HCT116 (cell line): Measurements from ENCODE around the gene LYST. TPM values are rescaled to one million over a fixed set of nuclear protein-coding genes. Genes with fewer than 3 reads are reported as not detected.

Experiments used
- ATAC-seq: fragments of 200-7000 bp; cut with Tn5 transposase; 2 replicates; pipeline ENCODE4 v1.9.1; 2020; ENCODE audit warnings: mild to moderate bottlenecking, moderate library complexity
- BruUV-seq: library from RNA; stranded (reverse); fragments of 400-500 nt; replicated peaks from 2 replicates; lab custom pipeline; 2021; lab: Mats Ljungman, UMichigan
- CTCF ChIA-PET: fragments of 300-600 bp; sonication (Branson Sonifier 250); formaldehyde crosslinking; loops from one replicate; lab custom pipeline; 2021; ENCODE audit warnings: antibody characterized with exemption; lab: Charles Lee
- POLR2A ChIA-PET: fragments of 300-600, 350-600 bp; sonication (Branson Sonifier 250); formaldehyde crosslinking; loops from one replicate; lab custom pipeline; 2021; ENCODE audit warnings: antibody characterized with exemption; lab: Charles Lee
- RAD21 ChIA-PET, 2 experiments: fragments of 300-600 bp; sonication (Branson Sonifier 250); formaldehyde crosslinking; loops; one replicate each; lab custom pipeline; 2023; ENCODE audit warnings: low total read pairs in 2 of 2; ENCODE audit not compliant: uncharacterized antibody in 2 of 2, unreplicated experiment in 2 of 2, low non-redundant PET in 1 of 2; lab: Charles Lee
- DNase-seq: peaks from one replicate; pipeline ENCODE4 v3.0.0-alpha.2; 2010; ENCODE audit warnings: low read depth, low spot score
- H2AFZ ChIP-seq: fragments of 200-600 bp; shearing (Covaris generic), sonication (generic); 2 replicates; pipeline ENCODE4 v1.6.1; 2017; ENCODE audit warnings: low read depth, mixed run types, mixed read lengths, antibody characterized with exemption, low read length; ENCODE audit not compliant: poor library complexity, severe bottlenecking
- H3K27ac ChIP-seq: 2 replicates; pipeline ENCODE4 v1.5.1; 2012; ENCODE audit warnings: low read depth, low read length
- H3K27me3 ChIP-seq: fragments of 200-600 bp; sonication (generic); 2 replicates; pipeline ENCODE4 v1.6.1; 2016; ENCODE audit warnings: mixed run types, low read length, mixed read lengths; ENCODE audit not compliant: insufficient read depth
- H3K36me3 ChIP-seq, 2 experiments: fragments of 200-500 bp in 1 of 2; fragments of 200-600 bp in 1 of 2; sonication (Bioruptor generic) in 1 of 2; sonication (generic) in 1 of 2; 2 replicates each; pipeline versions ENCODE4 v1.5.1 to v1.6.1; 2014 to 2016; ENCODE audit warnings: low read length in 2 of 2, inconsistent platforms in 1 of 2, mixed read lengths in 1 of 2, mixed run types in 1 of 2; ENCODE audit not compliant: insufficient read depth in 2 of 2, control insufficient read depth in 1 of 2
- H3K4me1 ChIP-seq, 2 experiments: fragments of 200-600 bp in 1 of 2; sonication (generic) in 1 of 2; 2 replicates each; pipeline versions ENCODE4 v1.5.1 to v1.6.1; 2012 to 2017; ENCODE audit warnings: low read length in 2 of 2, inconsistent platforms in 1 of 2, mild to moderate bottlenecking in 1 of 2, mixed read lengths in 1 of 2, mixed run types in 1 of 2, moderate library complexity in 1 of 2; ENCODE audit not compliant: insufficient read depth in 2 of 2, control insufficient read depth in 1 of 2
- H3K4me2 ChIP-seq: fragments of 200-600 bp; sonication (generic); 2 replicates; pipeline ENCODE4 v1.6.1; 2017; ENCODE audit warnings: mixed run types, low read length, mixed read lengths
- H3K4me3 ChIP-seq, 2 experiments: fragments of 200-600 bp in 1 of 2; sonication (generic) in 1 of 2; replicated peaks in 1 of 2; 2 replicates each; pipeline ENCODE4 v1.5.1; 2011 to 2016; ENCODE audit warnings: low read length in 2 of 2, control low read depth in 1 of 2, low read depth in 1 of 2, mild to moderate bottlenecking in 1 of 2, mixed read lengths in 1 of 2, mixed run types in 1 of 2
- H3K79me2 ChIP-seq: fragments of 200-600 bp; sonication (generic); 2 replicates; pipeline ENCODE4 v1.6.1; 2017; ENCODE audit warnings: mild to moderate bottlenecking, mixed run types, low read length, moderate library complexity, mixed read lengths; ENCODE audit not compliant: insufficient read depth
- H3K9ac ChIP-seq: fragments of 200-600 bp; sonication (generic); 2 replicates; pipeline ENCODE4 v1.6.1; 2016; ENCODE audit warnings: low read length, mixed read lengths
- H3K9me2 ChIP-seq: fragments of 200-600 bp; sonication (generic), shearing (Covaris generic); 2 replicates; pipeline ENCODE4 v1.6.1; 2017; ENCODE audit warnings: mixed run types, mild to moderate bottlenecking, moderate library complexity; ENCODE audit not compliant: insufficient read depth
- H3K9me3 ChIP-seq, 2 experiments: fragments of 200-500 bp in 1 of 2; fragments of 200-600 bp in 1 of 2; sonication (Bioruptor generic) in 1 of 2; sonication (generic) in 1 of 2; 2 replicates each; pipeline ENCODE4 v1.6.1; 2014 to 2017; ENCODE audit warnings: low read length in 2 of 2, mixed read lengths in 2 of 2, inconsistent platforms in 1 of 2, low read depth in 1 of 2, mild to moderate bottlenecking in 1 of 2, mixed run types in 1 of 2, moderate library complexity in 1 of 2; ENCODE audit not compliant: control insufficient read depth in 1 of 2, insufficient read depth in 1 of 2
- H4K20me1 ChIP-seq: fragments of 200-600 bp; sonication (generic), shearing (Covaris generic); 2 replicates; pipeline ENCODE4 v1.6.1; 2017; ENCODE audit warnings: mixed run types, mild to moderate bottlenecking, moderate library complexity; ENCODE audit not compliant: insufficient read depth
- ATF3 ChIP-seq: IDR thresholded peaks from 2 replicates; pipeline ENCODE4 v1.6.1; 2012
- CBX3 ChIP-seq: IDR thresholded peaks from 2 replicates; pipeline ENCODE4 v1.6.1; 2012; ENCODE audit warnings: low read depth
- CTCF ChIP-seq, 3 experiments: fragments of 200-600 bp in 1 of 3; sonication (generic) in 1 of 3; IDR thresholded peaks in 2 of 3; conservative IDR thresholded peaks in 1 of 3; 2 replicates each; pipeline ENCODE4 v1.5.1; 2012 to 2017; ENCODE audit warnings: low read depth in 2 of 3, low read length in 2 of 3, antibody characterized with exemption in 1 of 3, borderline replicate concordance in 1 of 3, control low read depth in 1 of 3, mild to moderate bottlenecking in 1 of 3, mixed read lengths in 1 of 3, mixed run types in 1 of 3, moderate library complexity in 1 of 3; ENCODE audit not compliant: insufficient read depth in 1 of 3
- EGR1 ChIP-seq: IDR thresholded peaks from 2 replicates; pipeline ENCODE4 v1.6.1; 2012; ENCODE audit warnings: low read depth
- ELF1 ChIP-seq: IDR thresholded peaks from 2 replicates; pipeline ENCODE4 v1.6.1; 2012; ENCODE audit warnings: low read depth, borderline replicate concordance
- EZH2 ChIP-seq: fragments of 200-600 bp; sonication (generic); IDR thresholded peaks from 2 replicates; pipeline ENCODE4 v1.6.1; 2017; ENCODE audit warnings: antibody characterized with exemption, mixed run types
- EZH2phosphoT487 ChIP-seq: fragments of 200-600 bp; IDR thresholded peaks from 2 replicates; pipeline ENCODE4 v1.6.1; 2018; ENCODE audit warnings: antibody characterized with exemption, borderline replicate concordance
- FOSL1 ChIP-seq: IDR thresholded peaks from 2 replicates; pipeline ENCODE4 v1.6.1; 2012; ENCODE audit warnings: low read depth
- JUND ChIP-seq: IDR thresholded peaks from 2 replicates; pipeline ENCODE4 v1.6.1; 2012
- POLR2A ChIP-seq: IDR thresholded peaks from 2 replicates; pipeline ENCODE4 v1.7.0; 2011; ENCODE audit warnings: borderline replicate concordance; ENCODE audit not compliant: insufficient read depth, insufficient read length; ENCODE audit errors: extremely low read depth
- POLR2AphosphoS5 ChIP-seq: IDR thresholded peaks from 2 replicates; pipeline ENCODE4 v1.6.1; 2011; ENCODE audit warnings: mild to moderate bottlenecking, low read depth, low read length, moderate library complexity
- RAD21 ChIP-seq: IDR thresholded peaks from 2 replicates; pipeline ENCODE4 v1.6.1; 2012; ENCODE audit warnings: low read depth, mild to moderate bottlenecking
- REST ChIP-seq: IDR thresholded peaks from 2 replicates; pipeline ENCODE4 v1.6.1; 2012; ENCODE audit warnings: low read depth
- SP1 ChIP-seq: IDR thresholded peaks from 2 replicates; pipeline ENCODE4 v1.6.1; 2012; ENCODE audit warnings: low read depth
- SRF ChIP-seq: IDR thresholded peaks from 2 replicates; pipeline ENCODE4 v1.6.1; 2012; ENCODE audit warnings: low read depth
- TCF7L2 ChIP-seq: IDR thresholded peaks from 2 replicates; pipeline ENCODE4 v1.7.0; 2011; ENCODE audit warnings: borderline replicate concordance, inconsistent platforms; ENCODE audit not compliant: insufficient read depth, insufficient read length; ENCODE audit errors: extremely low read depth
- ZBTB33 ChIP-seq: IDR thresholded peaks from 2 replicates; pipeline ENCODE4 v1.6.1; 2011; ENCODE audit warnings: mild to moderate bottlenecking, low read length, moderate library complexity; ENCODE audit not compliant: insufficient replicate concordance; ENCODE audit errors: extremely low read depth
- ZFX ChIP-seq: fragments of 450-650 bp; IDR thresholded peaks from 2 replicates; pipeline ENCODE4 v1.6.1; 2017
- ZNF274 ChIP-seq: fragments of 200-500 bp; sonication (Bioruptor generic); IDR thresholded peaks from 2 replicates; pipeline ENCODE4 v1.6.1; 2014; ENCODE audit warnings: mild to moderate bottlenecking, low read depth, low read length, inconsistent platforms
- intact Hi-C: fragments of 100-400 bp; cut with micrococcal nuclease; formaldehyde crosslinking; loops from 2 replicates; pipeline ENCODE4 v1.10.0; 2022
- total RNA-seq: library from RNA; stranded (reverse); gene quantifications from one replicate; pipeline ENCODE4 v1.2.1, GENCODE V29; 2021; ENCODE audit not compliant: unreplicated experiment

Gene LYST
- total RNA-seq, 1 experiment from 2014 or later: 6.6 TPM

GRCh38 chr1:235910357-235911299 is 43.9 kb upstream of the LYST start:
- Histone ChIP-seq H3K4me3 (peak overlapping the region; percentile 4 to 24; a peak in 3 of 4 replicates), H3K79me2 (no peaks in the 10 kb centered on the region), H3K4me1 (peaks cover 28 to 60% of the 10 kb centered on the region in 2 experiments), H2AFZ (peak overlapping the region; percentile 32), H3K4me2 (peak overlapping the region; percentile 67), H3K36me3 (no peaks in the 10 kb centered on the region), H3K9me3 (no peaks in the 10 kb centered on the region), H3K27me3 (no peaks in the 10 kb centered on the region), H3K27ac (peak overlapping the region; percentile 84), H4K20me1 (no peaks in the 10 kb centered on the region), H3K9ac (peak overlapping the region; percentile 65), H3K9me2 (no peaks in the 10 kb centered on the region)
- DNase-seq (peak; percentile 93), ATAC-seq (peak; percentile 93)
- ChIA-PET POLR2A (no interaction called here), RAD21 (no interaction called here), CTCF (no interaction called here)
- no TSS peak for BruUV-seq
- intact Hi-C loops: loop anchor here (5.0 kb wide), 1 partner anchor 43 kb away; the partner anchor contains the start of gene LYST
- TF ChIP-seq POLR2AphosphoS5: peak; percentile 49; the same call in 1 of the 2 replicates
- no peak for TF ChIP-seq CTCF (IDR thresholded peaks at IDR 0.05 in 2 of 3, conservative IDR thresholded peaks at IDR 0.05 in 1 of 3; ENCODE audit: borderline replicate concordance in 1 of 3, insufficient read depth in 1 of 3, low read depth in 2 of 3, low read length in 2 of 3)
- TF ChIP-seq TCF7L2: no peak
- TF ChIP-seq ZBTB33: peak; percentile 74
- TF ChIP-seq ZFX: no peak
- no peak for TF ChIP-seq EZH2phosphoT487
- no peak for TF ChIP-seq POLR2A
- TF ChIP-seq REST: no peak
- peak; percentile 43 for TF ChIP-seq RAD21
- TF ChIP-seq JUND: peak; percentile 97
- TF ChIP-seq ZNF274: no peak
- no peak for TF ChIP-seq ELF1
- TF ChIP-seq SRF: peak; percentile 78; the same call in 1 of the 2 replicates
- peak; percentile 79 for TF ChIP-seq EGR1
- peak; percentile 78 for TF ChIP-seq ATF3
- TF ChIP-seq CBX3: peak; percentile 73
- TF ChIP-seq FOSL1: peak; percentile 97
- no peak for TF ChIP-seq EZH2
- TF ChIP-seq SP1: peak; percentile 88
